Ectodermal cell (in vitro differentiated cells): ENCODE measurements around the gene DPY30.

Experiments used
- H3K27ac ChIP-seq: 2 replicates; pipeline ENCODE4 v1.7.0; 2013; ENCODE audit warnings: mild to moderate bottlenecking, low read depth, low read length; ENCODE audit not compliant: insufficient read depth, poor library complexity, severe bottlenecking
- H3K27me3 ChIP-seq: 2 replicates; pipeline ENCODE4 v1.7.0; 2013; ENCODE audit warnings: mild to moderate bottlenecking, low read length; ENCODE audit not compliant: insufficient read depth, control insufficient read depth, poor library complexity, severe bottlenecking
- H3K36me3 ChIP-seq: one replicate; pipeline ENCODE4 v1.7.0; 2013; ENCODE audit warnings: low read length; ENCODE audit not compliant: control insufficient read depth, insufficient read depth
- H3K4me1 ChIP-seq: one replicate; pipeline ENCODE4 v1.7.0; 2013; ENCODE audit warnings: low read length; ENCODE audit not compliant: control insufficient read depth, insufficient read depth
- H3K4me3 ChIP-seq: 2 replicates; pipeline ENCODE4 v1.7.0; 2013; ENCODE audit warnings: low read depth, low read length, control low read depth; ENCODE audit not compliant: insufficient read depth
- H3K9me3 ChIP-seq: 2 replicates; pipeline ENCODE4 v1.7.0; 2013; ENCODE audit warnings: mild to moderate bottlenecking, low read length, moderate library complexity; ENCODE audit not compliant: control insufficient read depth
- WGBS, 2 experiments: methylation state at CpG; one replicate each; pipeline ENCODE4 v1.1.7; 2013; ENCODE audit warnings: missing lambda C conversion rate in 2 of 2; 5-methylcytosine and 5-hydroxymethylcytosine counted together

DPY30 gene

DNA sequence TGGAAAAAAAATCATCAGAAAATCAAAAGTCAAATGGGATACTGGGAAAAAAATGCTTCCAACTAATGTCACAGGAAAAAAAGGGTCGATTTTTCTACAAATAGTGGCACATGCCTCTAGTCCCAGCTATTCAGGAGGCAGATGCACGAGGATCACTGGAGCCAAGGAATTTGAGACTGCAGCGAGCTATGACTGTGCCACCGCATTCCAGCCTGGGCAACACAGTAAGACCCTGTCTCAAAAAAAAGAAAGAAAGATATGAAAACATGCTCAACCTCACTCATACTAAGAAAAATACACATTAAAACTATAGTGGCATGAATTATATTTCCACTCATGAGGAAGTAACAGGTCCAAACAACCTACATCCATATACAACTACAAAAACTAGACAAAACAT lies 46.7 kb downstream of the DPY30 start:
- no peaks in the 10 kb centered on the region for H3K4me1 ChIP-seq
- WGBS, 2 experiments = 92 to 96% methylated on average over 4 of the region's 4 CpGs
- H3K27ac ChIP-seq = no peak overlapping the region
- H3K27me3 ChIP-seq = no peaks in the 10 kb centered on the region
- H3K9me3 ChIP-seq = no peaks in the 10 kb centered on the region
- no peak overlapping the region for H3K4me3 ChIP-seq
- H3K36me3 ChIP-seq = no peaks in the 10 kb centered on the region

DNA sequence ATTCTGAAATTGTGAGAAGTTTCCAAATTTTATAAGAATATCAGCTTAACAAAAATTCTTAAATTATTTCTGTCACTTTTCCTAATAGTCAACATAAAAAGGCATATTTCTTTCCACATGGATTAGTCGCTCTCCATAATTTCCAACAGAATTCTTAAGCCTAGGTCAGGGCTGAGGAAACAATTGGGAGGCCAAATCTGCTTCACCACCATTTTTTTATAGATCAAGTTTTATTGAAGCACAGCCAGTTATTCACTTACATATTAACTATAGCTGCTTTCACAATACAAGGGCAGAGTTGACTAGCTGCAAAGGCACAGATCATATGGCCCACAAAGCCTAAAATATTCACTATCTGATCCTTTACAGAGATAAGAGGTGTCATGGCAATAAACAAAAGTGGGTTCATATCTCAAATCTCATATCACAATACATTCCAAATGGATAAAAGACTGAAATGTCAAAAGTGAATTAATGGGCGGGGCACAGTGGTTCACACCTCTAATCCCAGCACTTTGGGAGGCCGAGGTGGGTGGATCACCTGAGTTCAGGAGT lies 47.5 kb downstream of the DPY30 start:
- no peaks in the 10 kb centered on the region for H3K9me3 ChIP-seq
- H3K4me3 ChIP-seq = no peak overlapping the region
- no peaks in the 10 kb centered on the region for H3K36me3 ChIP-seq
- no peak overlapping the region for H3K27ac ChIP-seq
- H3K4me1 ChIP-seq = no peaks in the 10 kb centered on the region
- H3K27me3 ChIP-seq = no peaks in the 10 kb centered on the region
- WGBS, 2 experiments = 97 to 98% methylated on average over 3 of the region's 3 CpGs

DNA sequence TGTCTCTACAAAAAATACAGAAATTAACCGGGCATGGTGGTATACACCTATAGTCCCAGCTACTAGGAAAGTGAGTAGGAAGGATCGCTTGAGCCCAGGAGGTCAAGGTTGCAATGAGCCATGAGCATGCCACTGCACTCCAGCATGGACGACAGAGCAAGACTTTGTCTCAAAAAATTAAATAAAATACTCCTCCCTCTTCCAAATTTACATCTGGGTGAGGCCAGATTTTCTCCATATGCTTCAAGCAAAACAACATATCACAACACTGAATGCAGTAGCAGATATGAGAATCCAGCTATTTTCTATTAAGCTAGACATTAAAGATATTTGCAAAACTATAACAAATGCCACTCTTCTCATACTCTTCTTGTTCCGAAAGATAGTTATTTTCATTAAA lies 49.7 kb downstream of the DPY30 start:
- no peak overlapping the region for H3K4me3 ChIP-seq

DNA sequence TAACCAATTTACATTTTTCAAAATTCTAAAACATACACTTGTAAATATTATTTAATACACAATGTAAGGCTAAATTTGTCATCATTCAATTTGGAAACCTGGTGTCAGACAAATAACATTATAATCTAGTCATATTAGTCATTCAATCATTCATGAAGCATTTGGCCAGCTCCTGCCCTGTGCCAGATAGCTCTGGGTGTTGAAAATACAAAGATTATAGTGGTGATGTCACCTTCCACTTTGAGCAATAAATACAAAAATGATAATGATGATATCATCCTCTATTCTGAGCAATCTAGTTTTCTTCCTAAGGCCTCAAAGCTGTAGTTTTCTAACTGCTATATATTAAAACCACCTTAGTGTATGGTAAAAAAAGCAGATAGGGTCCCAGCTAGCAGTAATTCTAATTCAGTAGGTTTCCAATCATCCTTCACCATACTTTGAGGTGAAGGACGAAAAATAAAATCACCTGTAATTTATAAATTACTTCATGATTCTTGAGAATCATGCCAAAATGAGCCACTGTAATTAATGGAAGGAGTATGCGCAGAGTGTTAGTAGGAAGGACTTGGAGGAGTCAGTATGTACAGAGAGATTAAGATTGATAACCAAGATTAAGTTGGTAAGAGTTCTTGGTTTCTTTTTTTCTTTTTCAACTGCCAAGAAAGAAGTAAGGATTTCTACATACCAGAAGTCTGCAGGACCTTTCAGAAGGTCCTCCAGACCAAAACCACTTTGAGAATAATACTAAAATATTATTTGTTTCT lies 52.0 kb downstream of the DPY30 start:
- 94 to 95% methylated on average over 1 to 2 of the region's 2 CpGs for WGBS, 2 experiments
- H3K4me1 ChIP-seq = no peaks in the 10 kb centered on the region
- no peaks in the 10 kb centered on the region for H3K36me3 ChIP-seq
- H3K4me3 ChIP-seq = no peak overlapping the region
- H3K27me3 ChIP-seq = no peaks in the 10 kb centered on the region
- H3K27ac ChIP-seq = no peak overlapping the region
- H3K9me3 ChIP-seq = no peaks in the 10 kb centered on the region

More for the DNA sequence above, 49.7 kb downstream of the DPY30 start:
- H3K4me1 ChIP-seq = no peaks in the 10 kb centered on the region
- no peaks in the 10 kb centered on the region for H3K36me3 ChIP-seq
- no peak overlapping the region for H3K27ac ChIP-seq
- H3K27me3 ChIP-seq = no peaks in the 10 kb centered on the region
- H3K9me3 ChIP-seq = no peaks in the 10 kb centered on the region
- 94% methylated on average over 3 of the region's 4 CpGs for WGBS, 2 experiments

DNA sequence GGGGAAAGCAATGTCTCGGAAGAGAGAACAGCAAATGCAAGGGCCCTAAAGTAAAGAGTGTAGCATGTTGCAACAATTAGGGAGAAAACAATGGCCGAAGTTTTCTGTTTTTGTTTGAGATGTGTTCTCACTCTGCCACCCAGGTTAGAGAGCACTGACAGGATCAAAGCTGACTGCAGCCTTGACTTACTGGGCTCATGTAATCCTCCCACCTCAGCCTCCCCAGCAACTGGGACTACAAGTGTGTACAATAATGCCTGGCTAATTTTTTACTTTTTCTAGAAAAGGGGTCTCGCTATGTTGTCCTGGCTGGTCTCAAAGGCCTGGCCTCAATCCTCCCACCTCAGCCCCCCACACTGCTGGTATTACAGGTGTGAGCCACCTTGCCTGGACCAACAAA lies 52.7 kb downstream of the DPY30 start:
- no peak overlapping the region for H3K27ac ChIP-seq
- no peaks in the 10 kb centered on the region for H3K4me1 ChIP-seq
- no peaks in the 10 kb centered on the region for H3K36me3 ChIP-seq
- no peaks in the 10 kb centered on the region for H3K27me3 ChIP-seq
- no peak overlapping the region for H3K4me3 ChIP-seq
- WGBS, 2 experiments = 88 to 93% methylated on average over 3 of the region's 3 CpGs
- no peaks in the 10 kb centered on the region for H3K9me3 ChIP-seq

DNA sequence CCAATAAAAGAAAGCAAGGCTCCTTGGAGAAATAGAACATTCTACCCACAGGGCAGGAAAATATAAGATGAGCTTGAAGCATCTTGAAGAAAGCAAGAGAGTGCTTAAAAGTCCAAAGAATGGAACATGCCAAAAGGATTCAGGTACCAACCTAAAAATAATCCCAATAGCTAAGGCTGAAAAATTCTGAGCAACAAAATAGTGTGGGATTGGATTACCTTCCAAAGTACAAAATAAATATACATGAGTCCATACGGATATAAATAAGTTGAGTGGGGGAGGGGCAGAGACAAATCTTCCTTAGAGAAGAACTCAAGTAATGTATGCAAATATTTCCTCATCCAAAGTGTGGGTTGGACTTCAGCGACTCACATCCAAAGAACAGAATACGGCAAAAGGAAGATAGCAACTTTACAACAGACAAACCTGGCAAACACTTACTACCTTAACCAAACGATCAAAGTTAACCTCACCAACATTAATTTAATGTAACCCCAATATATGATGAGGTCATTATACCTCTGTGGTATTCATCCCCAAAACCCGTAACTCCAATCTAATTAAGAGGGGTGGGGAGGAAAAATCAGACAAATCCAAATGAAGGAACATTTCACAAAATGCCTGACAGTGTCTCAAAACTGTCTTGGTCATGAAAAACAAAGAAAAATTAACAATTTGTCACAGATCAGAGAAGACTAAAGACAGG lies 55.7 kb downstream of the DPY30 start:
- Histone ChIP-seq H3K27me3 (no peaks in the 10 kb centered on the region), H3K27ac (no peak overlapping the region), H3K4me1 (no peaks in the 10 kb centered on the region), H3K9me3 (no peaks in the 10 kb centered on the region), H3K4me3 (no peak overlapping the region), H3K36me3 (no peaks in the 10 kb centered on the region)
- 93 to 99% methylated on average over 3 to 5 of the region's 5 CpGs for WGBS, 2 experiments

DNA sequence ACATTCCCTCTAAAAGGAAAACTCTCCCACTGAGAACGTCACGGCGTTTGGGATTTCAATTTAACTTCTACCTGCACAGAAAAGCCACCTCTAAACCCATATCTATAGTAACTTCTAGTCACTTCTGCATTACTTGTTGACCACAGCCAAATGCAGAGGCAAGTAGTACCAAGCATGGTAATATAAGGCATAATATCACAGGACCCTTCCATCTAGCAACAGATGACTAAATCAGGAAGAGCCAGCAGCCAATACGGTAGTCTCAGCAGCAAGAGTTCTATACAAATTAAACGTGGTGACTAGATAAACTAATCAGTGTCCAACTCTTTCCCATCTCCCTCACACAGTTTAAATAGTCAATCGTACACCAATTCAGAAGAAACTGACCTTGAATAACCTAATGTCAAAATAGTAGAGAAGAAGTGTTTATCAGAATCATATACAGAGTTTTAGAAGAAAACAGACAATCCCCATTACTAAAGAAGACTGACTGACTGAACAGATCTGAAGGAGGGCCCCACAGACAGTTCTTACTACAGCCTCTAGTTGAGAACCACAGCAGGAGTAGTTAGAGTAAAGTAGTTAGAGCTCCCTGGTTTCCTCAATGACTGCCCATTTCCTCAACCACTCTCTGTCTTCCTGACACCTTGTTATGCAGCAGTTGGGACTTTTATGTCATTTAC lies 58.8 kb downstream of the DPY30 start:
- Histone ChIP-seq H3K27ac (no peak overlapping the region), H3K27me3 (no peaks in the 10 kb centered on the region), H3K36me3 (no peaks in the 10 kb centered on the region), H3K4me3 (no peak overlapping the region), H3K4me1 (no peaks in the 10 kb centered on the region), H3K9me3 (no peaks in the 10 kb centered on the region)
- 91 to 95% methylated on average over 5 to 6 of the region's 6 CpGs for WGBS, 2 experiments

DNA sequence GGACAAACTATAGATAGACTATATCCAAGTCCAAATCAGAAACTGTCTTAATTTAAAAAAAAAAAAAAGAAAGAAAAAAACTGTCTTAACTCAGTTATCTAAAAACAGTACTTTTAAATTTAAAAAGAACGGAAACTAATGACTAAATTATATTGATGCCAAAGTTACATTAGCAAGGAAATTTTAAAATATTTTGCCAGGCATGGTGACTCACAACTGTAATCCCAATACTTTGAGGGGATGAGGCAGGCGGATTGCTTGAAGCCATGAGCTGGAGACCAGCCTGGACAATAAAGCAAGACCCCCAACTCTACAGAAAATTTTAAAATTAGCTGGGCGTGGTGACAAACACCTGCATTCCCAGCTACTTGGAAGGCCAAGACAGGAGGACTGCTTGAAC lies 59.6 kb downstream of the DPY30 start:
- 97% methylated on average over 3 of the region's 3 CpGs for WGBS, 2 experiments
- H3K4me3 ChIP-seq = no peak overlapping the region

DNA sequence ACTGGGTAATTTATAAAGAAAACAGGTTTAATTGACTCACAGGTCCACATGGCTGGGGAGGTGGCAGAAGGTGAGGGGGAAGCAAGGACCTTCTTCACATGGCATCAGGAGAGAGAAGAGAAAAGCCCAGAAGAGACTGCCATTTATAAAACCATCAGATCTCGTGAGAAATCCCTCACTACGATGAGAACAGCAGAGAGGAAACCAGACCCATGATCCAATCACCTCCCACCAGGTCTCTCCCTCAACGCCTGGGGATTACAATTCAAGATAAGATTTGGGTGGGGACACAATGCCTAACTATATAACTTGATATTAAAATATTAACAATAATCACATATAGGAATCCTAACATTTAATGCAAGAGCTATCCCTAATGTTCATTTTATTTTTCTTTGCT lies 60.6 kb downstream of the DPY30 start:
- 81 to 100% methylated on average over 2 of the region's 3 CpGs for WGBS, 2 experiments
- H3K4me3 ChIP-seq = no peak overlapping the region
- no peak overlapping the region for H3K27ac ChIP-seq
- no peaks in the 10 kb centered on the region for H3K4me1 ChIP-seq
- no peaks in the 10 kb centered on the region for H3K36me3 ChIP-seq
- no peaks in the 10 kb centered on the region for H3K9me3 ChIP-seq
- no peaks in the 10 kb centered on the region for H3K27me3 ChIP-seq

More for the DNA sequence above, 59.6 kb downstream of the DPY30 start:
- H3K36me3 ChIP-seq = no peaks in the 10 kb centered on the region
- no peaks in the 10 kb centered on the region for H3K4me1 ChIP-seq
- H3K27me3 ChIP-seq = no peaks in the 10 kb centered on the region
- H3K27ac ChIP-seq = no peak overlapping the region
- no peaks in the 10 kb centered on the region for H3K9me3 ChIP-seq

DNA sequence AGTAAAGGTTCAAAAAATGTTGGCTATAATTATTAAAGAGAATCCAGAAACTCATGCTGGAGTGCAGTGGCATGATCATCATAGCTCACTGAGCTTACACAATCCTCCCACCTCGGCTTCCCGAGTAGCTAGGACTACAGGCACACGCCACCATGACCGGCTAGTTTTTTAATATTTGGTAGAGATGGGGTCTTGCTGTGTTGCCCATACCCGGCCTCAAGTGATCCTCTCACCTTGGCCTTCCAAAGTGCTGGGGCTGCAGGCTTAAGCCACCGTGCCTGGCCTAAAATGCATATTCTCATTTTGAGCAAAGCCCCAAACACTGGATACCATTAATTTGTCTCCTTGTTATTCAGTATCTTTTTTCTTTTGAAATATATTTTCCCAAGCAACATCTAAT lies 61.2 kb downstream of the DPY30 start:
- no peaks in the 10 kb centered on the region for H3K36me3 ChIP-seq
- H3K27ac ChIP-seq = no peak overlapping the region
- no peaks in the 10 kb centered on the region for H3K27me3 ChIP-seq
- H3K4me1 ChIP-seq = no peaks in the 10 kb centered on the region
- WGBS, 2 experiments = 93 to 95% methylated on average over 6 of the region's 6 CpGs
- H3K9me3 ChIP-seq = no peaks in the 10 kb centered on the region
- H3K4me3 ChIP-seq = no peak overlapping the region
